Measurements from ENCODE around the gene NLRP12. TPM values are rescaled to one million over a fixed set of nuclear protein-coding genes. Genes with fewer than 3 reads are reported as not detected.
A peak's percentile ranks its signal among the peaks of the same experiment; 100 is the strongest.
"Not testable (repeated sequence)": the region's sequence is repeated elsewhere in the genome, so short reads cannot be mapped to it uniquely, and the experiment has no call there.

Gene NLRP12
- not detected in 2 replicates for total RNA-seq (2014; rRNA removed; shearing (Covaris generic))

GRCh38 chr19:53824134-53824611 lies at the start of gene NLRP12:
NLRP12 (minus strand) TSS chr19:53824314; CDS start chr19:53824174, 140 bp downstream.
- no peak for DNase-seq (ENCODE audit: low read depth)

- DNase-seq (ENCODE audit: low read depth), result no peak
Observed at GRCh38 chr19:53872762-53873161, 48.6 kb upstream of the NLRP12 start.

- no peak for DNase-seq (ENCODE audit: low read depth)
Observed at GRCh38 chr19:53871454-53871853, 47.3 kb upstream of the NLRP12 start.

- no peak for DNase-seq (ENCODE audit: low read depth)
Observed at GRCh38 chr19:53870485-53870844, 46.4 kb upstream of the NLRP12 start.

GRCh38 chr19:53869805-53870484 lies 45.8 kb upstream of the NLRP12 start:
- DNase-seq (ENCODE audit: low read depth), result not testable (repeated sequence)

GRCh38 chr19:53868892-53869804 lies 45.0 kb upstream of the NLRP12 start:
- peak; percentile 93 for DNase-seq (ENCODE audit: low read depth)

GRCh38 chr19:53868091-53868891 lies 44.2 kb upstream of the NLRP12 start:
- peak; percentile 79 for DNase-seq (ENCODE audit: low read depth)

- peak; percentile 99 for DNase-seq (ENCODE audit: low read depth)
Observed at GRCh38 chr19:53867225-53868090, 43.3 kb upstream of the NLRP12 start, which contains the start of gene MYADM. MYADM (plus strand) TSS chr19:53867883; CDS start chr19:53873530, 5,647 bp downstream.

- DNase-seq (ENCODE audit: low read depth), result peak; percentile 39
Observed at GRCh38 chr19:53866865-53867224, 42.7 kb upstream of the NLRP12 start.

GRCh38 chr19:53865918-53866864 lies 42.1 kb upstream of the NLRP12 start:
- peak; percentile 79 for DNase-seq (ENCODE audit: low read depth)

- peak; percentile 44 for DNase-seq (ENCODE audit: low read depth)
Observed at GRCh38 chr19:53865523-53865917, 41.4 kb upstream of the NLRP12 start.

GRCh38 chr19:53864308-53864836 lies 40.3 kb upstream of the NLRP12 start:
- DNase-seq (ENCODE audit: low read depth), result no peak

GRCh38 chr19:53853707-53854106 lies 29.6 kb upstream of the NLRP12 start:
- DNase-seq (ENCODE audit: low read depth), result no peak

- peak; percentile 47 for DNase-seq (ENCODE audit: low read depth)
Observed at GRCh38 chr19:53849237-53849676, 25.1 kb upstream of the NLRP12 start.

GRCh38 chr19:53847555-53847954 lies 23.4 kb upstream of the NLRP12 start:
- no peak for DNase-seq (ENCODE audit: low read depth)

- DNase-seq (ENCODE audit: low read depth), result no peak
Observed at GRCh38 chr19:53844849-53845246, 20.7 kb upstream of the NLRP12 start.

- peak; percentile 86 for DNase-seq (ENCODE audit: low read depth)
Observed at GRCh38 chr19:53840914-53841313, 16.8 kb upstream of the NLRP12 start.

- not testable (repeated sequence) for DNase-seq (ENCODE audit: low read depth)
Observed at GRCh38 chr19:53840241-53840640, 16.1 kb upstream of the NLRP12 start.

- not testable (repeated sequence) for DNase-seq (ENCODE audit: low read depth)
Observed at GRCh38 chr19:53838446-53838845, 14.3 kb upstream of the NLRP12 start.

Data from Daoy (cell line).